Measurements from ENCODE around the gene KRTAP4-4.
A peak's percentile ranks its signal among the peaks of the same experiment; 100 is the strongest.
"Not testable (repeated sequence)": the region's sequence is repeated elsewhere in the genome, so short reads cannot be mapped to it uniquely, and the experiment has no call there.

KRTAP4-4 gene

DNA sequence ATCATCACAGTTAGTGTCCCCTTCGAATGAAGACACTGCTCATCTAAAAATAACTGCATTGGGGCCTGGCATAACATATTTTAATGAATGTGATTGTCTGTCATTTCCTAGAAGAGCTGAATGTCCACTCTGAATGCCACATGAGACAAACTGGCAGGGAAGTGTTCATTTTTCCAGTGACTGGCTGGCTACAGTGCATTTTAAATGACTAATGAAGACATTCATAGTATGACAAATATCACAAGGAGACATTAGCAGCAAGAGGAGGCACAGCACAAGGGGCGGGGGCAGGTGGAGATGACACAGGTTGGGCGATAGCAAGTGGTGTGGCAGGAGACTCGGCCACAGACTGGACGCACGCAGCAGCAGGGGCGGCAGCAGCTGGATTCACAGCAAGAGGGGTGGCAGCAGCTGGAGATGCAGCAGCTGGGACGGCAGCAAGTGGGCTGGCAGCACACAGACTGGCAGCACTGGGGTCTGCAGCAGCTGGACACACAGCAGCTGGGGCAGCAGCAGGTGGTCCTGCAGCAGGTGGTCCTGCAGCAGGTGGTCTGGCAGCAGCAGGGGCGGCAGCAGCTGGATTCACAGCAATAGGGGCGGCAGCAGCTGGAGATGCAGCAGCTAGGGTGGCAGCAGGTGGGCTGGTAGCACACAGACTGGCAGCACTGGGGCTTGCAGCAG is 11.4 kb downstream of the KRTAP4-4 start:
- not testable (repeated sequence) for DNase-seq (ENCODE audit: low read depth)

DNA sequence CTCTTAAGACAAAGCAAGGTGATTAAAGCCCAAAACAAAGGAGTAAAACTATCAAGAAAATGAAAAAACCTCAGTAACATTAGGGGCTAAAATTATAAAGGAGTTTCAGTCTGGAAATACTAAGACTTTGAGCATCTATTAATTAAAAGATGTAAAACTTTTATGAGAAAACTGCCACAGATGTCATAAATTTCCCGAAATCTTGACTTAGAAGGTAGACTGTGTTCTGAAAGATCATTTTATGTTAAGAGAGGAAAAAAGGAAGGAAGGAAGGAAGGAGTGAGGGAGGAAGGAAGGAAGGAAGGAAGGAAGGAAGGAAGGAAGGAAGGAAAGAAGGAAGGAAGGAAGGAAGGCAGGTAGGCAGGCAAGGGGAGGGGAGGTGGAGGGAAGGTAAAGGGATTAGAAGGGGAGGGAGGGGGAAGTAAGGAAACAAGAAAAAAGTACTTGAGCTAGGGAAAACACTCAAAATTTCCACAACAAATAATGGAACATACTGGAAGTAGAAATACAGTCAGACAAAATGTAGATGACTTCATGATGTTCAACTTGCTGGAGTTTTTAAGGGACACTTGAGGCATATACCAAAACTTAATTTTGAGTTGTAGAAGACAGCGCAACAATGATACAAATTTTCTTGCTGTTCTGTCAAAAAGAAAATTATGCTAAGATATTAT is 12.9 kb downstream of the KRTAP4-4 start:
- DNase-seq (ENCODE audit: low read depth) = no peak

DNA sequence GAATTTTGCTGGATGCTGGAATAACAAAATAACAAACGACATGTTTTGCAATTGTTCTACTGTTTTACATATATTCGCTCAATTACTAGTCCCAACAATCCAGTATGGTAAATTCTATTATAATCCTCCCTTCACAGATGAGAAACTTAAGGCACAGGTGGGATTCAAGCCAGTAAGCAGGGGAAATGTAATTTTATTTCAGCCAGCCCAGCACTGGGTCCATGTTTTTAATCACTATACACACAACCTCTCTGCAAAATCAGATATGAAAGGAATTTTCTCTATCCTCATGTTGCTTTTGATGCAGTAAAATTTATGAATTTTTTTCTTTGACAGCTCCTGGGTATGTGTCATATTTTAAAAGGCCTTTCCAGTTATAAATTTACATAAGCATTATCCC is 15.3 kb downstream of the KRTAP4-4 start:
- DNase-seq (ENCODE audit: low read depth) = no peak

DNA sequence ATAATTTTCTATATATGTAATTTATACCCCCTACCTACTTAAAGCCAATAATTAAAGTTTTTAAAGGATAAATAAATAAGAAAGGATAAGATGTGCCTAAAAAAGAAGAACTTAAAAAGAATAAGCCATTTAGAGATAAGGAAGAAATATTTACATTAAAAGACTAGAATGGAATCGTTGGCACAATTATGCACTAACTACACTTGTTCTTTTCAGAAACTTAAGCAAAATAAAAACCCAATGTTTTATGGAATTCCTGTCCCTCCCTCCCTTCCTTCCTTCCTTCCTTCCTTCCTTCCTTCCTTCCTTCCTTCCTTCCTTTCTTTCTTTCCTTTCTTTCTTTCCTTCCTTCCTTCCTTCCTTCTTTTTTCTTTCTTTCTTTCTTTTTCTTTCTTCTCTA is 15.7 kb downstream of the KRTAP4-4 start:
- no peak for DNase-seq (ENCODE audit: low read depth)

DNA sequence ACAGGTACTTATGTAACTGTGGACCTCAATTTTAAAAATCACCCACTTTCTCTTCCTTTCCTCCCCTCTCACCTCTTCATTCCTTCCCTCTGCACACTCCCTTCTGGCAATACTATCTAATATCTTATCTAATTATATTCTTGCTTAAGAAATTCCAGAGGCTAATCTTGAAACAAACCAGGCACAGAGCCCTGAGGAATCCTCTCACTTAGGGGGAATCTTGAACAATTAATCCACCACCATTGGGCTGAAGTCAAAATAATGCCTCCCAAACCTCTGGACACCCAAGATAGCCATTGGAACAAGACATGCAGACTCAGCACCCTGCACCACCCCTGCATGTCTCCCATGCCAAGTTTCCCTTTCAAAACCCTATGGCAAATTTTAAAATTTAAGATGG is 19.2 kb downstream of the KRTAP4-4 start:
- DNase-seq (ENCODE audit: low read depth) = no peak

DNA sequence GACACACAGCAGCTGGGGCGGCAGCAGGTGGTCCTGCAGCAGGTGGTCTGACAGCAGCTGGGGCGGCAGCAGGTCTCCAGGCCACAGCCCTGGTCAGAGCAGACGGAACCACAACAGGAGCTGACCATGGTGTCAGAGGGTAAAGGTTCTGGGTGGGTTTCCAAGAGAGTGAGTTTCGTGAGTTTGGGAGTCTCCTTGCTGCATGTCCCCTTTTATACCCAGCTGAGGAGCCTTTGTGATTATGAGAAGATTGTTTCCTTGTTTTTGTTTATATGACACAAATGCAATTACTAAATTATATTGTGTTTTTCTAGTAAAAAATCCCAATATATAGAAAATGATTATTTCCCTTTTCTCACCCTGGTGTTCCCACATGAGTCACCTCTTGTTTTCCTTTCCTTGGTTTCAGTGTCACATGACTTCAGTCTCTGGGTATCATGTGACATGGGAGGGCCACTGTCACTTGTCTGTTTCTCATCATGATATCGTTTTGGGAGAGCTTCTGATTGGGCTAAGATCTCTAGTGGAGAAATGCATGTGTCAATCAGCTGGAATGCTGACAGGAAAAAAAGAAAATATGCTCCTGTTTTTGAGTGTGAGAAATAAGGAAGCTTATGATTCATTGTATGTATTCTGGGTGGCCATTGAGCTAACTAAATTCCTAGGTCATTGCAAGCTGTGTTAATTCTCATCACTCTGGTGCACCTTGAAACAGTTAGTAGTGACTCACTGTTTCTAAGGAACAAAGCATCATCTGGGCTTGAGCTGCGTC is 20.0 kb downstream of the KRTAP4-4 start, which contains the start of gene KRTAP4-6:
KRTAP4-6 (minus strand) TSS at position 185 of the 772 bp plus-strand sequence; CDS start at position 128, 57 bp downstream.
- peak; percentile 93 for DNase-seq (ENCODE audit: low read depth)

DNA sequence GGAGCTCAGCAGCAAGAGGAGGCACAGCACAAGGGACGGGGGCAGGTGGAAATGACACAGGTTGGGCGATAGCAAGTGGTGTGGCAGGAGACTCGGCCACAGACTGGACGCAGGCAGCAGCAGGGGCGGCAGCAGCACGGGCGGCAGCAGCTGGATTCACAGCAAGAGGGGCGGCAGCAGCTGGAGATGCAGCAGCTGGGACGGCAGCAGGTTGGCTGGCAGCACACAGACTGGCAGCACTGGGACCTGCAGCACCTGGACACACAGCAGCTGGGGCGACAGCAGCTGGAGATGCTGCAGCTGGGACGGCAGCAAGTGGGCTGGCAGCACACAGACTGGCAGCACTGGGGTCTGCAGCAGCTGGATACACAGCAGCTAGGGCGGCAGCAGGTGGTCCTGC is 20.7 kb downstream of the KRTAP4-4 start:
- not testable (repeated sequence) for DNase-seq (ENCODE audit: low read depth)

DNA sequence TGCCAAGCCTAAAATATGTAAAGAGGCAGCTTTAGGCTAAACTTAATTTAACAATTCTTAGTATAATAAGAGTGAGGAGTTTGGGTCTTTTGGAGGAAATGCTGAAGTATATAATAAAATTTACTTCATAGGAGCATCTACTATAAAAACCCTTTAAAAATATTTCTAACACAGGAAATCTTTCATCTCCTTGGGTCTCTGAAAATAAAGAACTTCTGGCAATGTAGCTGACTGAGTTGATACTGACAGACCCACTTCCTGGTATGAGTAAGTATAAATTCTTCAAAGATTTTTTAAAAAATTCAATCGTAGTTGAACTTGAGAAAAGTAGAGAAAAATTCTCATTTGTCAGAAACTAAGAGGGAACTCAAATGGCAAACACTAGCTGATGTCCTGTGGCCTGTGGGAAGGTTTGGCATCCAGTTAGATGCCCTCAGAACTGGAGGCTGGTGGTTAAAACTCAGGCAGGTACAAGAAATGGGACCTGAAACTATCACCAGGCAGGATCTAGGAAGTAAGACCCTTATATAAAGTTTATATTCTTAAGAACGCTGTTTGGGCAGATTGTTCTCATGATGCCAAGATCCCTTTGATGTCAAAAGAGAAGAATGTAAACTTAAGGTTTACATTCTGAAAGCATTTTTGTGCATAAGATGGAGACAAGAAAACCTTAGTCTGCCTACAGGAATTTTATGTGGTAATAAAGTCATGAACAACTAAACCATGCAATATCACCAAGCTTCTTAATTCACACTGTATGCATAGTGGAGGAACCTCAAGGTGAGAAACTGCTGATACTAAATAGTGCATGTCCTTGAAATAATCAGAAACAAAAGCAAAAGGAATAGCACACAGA is 26.4 kb downstream of the KRTAP4-4 start:
- DNase-seq (ENCODE audit: low read depth) = peak; percentile 53

DNA sequence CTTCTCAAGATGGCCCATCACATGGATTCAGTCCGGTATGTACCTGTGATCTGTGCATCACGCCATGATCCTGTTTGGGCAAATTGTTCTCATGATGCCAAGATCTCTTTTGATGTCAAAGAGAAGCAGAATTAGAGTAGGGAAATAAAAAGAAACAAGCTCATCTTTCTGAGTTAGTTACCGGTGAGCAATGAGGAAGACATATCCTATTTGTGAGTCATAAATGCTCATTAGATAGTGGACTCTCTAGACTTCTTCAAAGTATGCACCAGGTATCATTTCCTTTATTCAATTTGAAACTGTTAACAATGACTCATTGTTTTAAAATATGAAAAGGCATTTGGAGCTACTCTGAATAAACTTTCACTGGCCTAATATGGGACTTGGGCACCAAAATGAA is 28.6 kb downstream of the KRTAP4-4 start:
- DNase-seq (ENCODE audit: low read depth) = peak; percentile 55

DNA sequence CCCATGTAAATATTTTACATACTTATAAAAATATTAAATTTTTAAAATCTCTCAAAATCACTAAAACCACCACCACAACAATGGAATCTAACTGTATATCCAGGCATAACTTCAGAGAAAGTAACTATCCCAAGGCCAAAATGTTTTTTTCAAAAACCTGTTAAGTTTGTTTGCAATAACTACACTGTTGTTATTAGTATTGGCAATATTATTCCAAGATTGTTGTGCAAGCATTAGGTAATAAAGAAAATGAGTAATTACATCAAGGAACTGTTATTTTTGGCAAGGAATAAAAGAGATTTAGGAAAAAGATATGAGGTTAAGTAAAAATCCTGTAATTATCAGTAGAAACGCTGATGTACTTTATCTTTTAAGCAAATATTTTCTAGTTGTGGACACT is 33.2 kb downstream of the KRTAP4-4 start:
- DNase-seq (ENCODE audit: low read depth) = no peak

DNA sequence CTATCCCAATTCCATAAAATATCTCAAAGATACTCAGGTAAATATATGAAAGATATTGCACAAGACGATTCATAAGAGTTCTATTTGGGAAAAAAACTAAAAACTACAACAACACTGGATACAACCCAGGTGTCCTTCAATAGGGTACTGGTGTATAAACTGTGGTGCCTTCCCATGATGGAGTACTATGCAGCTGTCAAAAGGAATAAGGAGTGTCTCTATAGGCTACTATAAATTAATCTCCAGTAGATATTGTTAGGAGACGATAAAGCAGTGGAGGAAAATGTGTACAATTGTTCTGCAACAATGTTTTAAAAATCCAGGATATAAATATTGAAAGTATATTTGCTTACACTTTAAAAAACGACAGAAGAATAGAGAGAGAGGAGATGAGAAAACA is 34.1 kb downstream of the KRTAP4-4 start:
- no peak for DNase-seq (ENCODE audit: low read depth)

DNA sequence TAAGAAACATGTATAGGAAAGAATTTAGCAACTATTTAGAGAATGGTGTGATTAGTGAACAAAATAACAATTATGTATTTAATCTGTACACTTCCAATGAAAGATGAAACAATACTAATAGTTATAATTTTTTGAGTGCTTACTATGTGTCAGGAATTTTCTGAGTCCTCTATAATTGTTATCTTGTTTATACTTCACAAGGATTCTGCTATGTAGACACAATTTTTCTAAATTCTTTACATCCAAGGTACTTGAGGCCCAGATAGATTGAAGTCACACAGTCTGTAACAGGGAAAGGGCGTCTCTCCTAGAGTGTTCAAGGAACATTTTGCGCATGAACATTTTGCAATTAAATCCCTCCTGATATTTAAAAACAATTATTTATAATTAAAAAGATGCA is 35.5 kb downstream of the KRTAP4-4 start:
- DNase-seq (ENCODE audit: low read depth) = no peak

DNA sequence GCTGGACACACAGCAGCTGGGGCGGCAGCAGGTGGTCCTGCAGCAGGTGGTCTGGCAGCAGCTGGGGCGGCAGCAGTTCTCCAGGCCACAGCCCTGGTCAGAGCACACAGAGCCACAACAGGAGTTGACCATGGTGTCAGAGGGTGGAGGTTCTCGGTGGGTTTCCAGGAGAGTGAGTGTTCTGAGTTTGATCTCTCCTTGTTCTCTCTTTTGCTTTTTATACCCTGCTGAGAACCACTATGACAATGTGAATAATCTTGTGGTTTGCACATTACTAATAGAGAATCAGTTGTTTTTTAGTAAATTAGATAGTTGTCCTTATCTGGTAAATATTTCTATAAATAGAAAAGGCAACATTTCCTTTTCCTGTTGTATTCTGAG is 36.6 kb downstream of the KRTAP4-4 start, which contains the start of gene KRTAP4-12:
KRTAP4-12 (minus strand) TSS at position 192 of the 381 bp plus-strand sequence; CDS start at position 132, 60 bp downstream.
- not testable (repeated sequence) for DNase-seq (ENCODE audit: low read depth)

DNA sequence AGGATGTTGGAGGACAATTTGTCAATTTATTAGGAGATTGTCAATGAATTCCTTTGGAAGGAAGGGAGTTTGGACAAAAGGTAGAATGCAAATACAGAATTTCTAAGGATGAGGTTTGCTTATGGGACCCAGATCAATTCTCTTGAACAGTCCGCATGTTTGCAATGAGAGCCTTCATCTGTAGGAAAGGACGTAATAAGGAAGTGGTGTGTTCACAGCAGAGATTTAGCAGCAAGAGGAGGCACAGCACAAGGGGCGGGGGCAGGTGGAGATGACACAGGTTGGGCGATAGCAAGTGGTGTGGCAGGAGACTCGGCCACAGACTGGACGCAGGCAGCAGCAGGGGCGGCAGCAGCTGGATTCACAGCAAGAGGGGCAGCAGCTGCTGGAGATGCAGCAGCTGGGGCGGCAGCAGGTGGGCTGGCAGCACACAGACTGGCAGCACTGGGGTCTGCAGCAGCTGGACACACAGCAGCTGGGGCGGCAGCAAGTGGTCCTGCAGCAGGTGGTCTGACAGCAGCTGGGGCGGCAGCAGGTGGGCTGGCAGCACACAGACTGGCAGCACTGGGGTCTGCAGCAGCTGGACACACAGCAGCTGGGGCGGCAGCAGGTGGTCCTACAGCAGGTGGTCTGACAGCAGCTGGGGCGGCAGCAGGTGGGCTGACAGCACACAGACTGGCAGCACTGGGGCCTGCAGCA is 37.1 kb downstream of the KRTAP4-4 start:
- DNase-seq (ENCODE audit: low read depth) = not testable (repeated sequence)

DNA sequence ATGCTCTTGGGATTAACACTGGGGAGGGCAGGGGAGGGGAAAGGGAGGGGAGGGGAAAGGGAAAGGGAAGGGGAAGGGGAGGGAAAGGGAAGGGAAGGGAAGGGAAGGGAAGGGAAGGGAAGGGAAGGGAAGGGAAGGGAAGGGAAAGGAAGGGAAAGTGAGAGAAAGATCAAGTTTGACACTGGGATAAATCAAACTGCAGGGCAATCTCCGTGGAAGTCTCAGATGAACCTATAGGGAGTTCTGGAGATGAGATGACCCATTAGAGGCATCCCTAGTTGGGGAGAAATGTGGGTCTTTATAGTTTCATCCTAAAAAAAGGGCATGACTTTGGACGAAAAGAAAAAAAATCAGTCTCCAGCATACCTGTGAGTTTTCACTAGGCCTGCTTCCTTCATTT is 38.8 kb downstream of the KRTAP4-4 start:
- DNase-seq (ENCODE audit: low read depth) = no peak

DNA sequence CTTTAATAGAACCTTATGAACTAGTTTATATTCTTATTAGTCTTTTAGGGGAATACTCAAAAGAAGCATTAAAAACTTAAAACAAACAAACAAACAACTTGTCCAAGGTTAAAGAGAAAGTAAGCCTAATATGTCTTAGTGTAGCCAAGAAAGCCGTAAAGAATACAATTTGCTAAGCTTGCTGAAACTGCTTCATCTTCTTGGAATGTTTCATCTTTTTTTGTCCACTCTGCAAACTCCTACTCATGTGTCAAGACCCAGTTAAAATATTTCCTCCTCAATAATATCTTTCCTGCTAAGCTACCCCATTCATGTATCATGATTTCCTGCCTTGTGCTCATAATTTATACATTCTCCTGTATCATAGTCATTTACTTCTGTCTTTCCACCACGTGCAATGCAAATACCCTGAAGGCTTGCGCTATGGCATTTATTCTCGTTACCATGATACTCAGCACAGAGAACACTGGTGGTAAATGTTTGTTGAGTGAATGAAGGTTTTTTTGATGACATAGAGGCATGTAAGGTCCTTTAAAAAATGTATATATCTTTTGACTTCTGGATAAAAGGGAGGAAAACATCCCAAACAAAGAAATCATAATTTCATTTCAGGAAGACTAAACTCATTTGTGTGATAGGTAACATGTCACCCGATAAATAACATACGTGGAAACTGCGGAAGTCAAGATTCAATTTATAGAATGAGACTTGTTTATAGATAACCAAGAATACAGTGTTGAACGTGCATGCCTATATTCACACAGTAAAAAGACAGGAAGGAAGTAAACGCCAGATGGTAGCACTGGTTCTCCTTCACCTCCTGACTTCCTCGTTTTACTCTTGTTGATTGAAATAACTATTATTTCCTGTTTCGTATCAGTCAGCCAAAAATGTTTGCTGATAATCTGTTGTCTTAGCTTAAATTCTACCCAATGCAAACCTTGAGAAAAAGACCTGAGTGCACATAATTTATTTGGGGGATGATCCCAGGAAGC is 40.6 kb downstream of the KRTAP4-4 start:
- DNase-seq (ENCODE audit: low read depth) = not testable (repeated sequence)

DNA sequence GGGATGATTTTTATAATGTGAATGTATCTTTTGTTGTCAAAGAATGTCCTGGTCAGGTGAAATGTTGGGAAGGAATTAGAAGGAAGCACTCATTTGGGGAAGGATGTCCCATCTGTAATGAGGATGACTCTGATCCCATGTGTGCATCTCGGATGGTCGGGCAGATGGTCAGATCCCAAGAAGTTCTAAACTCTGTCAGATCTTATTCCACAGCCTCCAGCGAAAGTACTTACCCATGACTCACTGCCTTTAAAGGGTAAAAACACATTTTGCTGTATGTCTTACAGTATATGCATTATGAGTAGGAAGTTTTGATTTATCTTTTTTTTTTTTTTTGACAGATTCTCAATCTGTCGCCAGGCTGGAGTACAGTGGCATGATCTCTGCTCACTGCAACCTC is 41.8 kb downstream of the KRTAP4-4 start:
- DNase-seq (ENCODE audit: low read depth) = no peak

DNA sequence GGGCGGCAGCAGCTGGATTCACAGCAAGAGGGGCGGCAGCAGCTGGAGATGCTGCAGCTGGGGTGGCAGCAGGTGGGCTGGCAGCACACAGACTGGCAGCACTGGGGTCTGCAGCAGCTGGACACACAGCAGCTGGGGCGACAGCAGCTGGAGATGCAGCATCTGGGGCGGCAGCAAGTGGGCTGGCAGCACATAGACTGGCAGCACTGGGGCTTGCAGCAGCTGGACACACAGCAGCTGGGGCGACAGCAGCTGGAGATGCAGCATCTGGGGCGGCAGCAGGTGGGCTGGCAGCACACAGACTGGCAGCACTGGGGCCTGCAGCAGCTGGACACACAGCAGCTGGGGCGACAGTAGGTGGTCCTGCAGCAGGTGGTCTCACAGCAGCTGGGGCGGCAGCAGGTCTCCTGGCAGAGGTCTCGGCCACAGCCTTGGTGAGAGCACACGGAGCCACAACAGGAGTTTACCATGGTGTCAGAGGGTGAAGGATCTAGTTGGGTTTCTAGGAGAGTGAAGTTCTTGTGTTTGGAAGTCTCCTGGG is 42.6 kb downstream of the KRTAP4-4 start, which contains the start of gene KRTAP4-11:
KRTAP4-11 (minus strand) TSS at position 528 of the 541 bp plus-strand sequence; CDS start at position 470, 58 bp downstream.
- not testable (repeated sequence) for DNase-seq (ENCODE audit: low read depth)

DNA sequence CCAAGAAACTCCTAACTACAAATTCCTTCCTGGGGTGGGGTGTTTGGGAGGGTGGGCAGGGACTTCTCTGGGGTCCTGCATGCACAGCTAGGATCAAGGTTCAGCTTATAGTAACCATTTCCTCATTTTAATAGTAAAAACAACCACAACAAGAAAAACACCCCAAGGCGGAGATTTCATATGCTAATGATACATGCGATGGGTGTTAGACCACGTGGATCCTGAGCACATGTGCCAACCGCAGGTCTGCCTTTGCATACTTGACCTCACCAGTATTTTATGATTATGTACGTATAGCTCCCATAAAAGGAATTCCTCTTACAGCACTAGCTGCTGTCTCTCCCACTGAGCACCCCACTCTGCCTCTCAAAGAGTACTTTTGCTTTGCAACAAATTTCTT is 44.3 kb downstream of the KRTAP4-4 start:
- no peak for DNase-seq (ENCODE audit: low read depth)

Data from iris pigment epithelial cell (primary cell).